Measurements from ENCODE around the gene ACOX2.
"Not testable (repeated sequence)": the region's sequence is repeated elsewhere in the genome, so short reads cannot be mapped to it uniquely, and the experiment has no call there.

The ACOX2 gene

GRCh38 chr3:58534592-58535494 lies 2.1 kb downstream of the ACOX2 start:
- no peak for DNase-seq (ENCODE audit: low read depth)

- peak; percentile 82 for DNase-seq (ENCODE audit: low read depth)
Measured at GRCh38 chr3:58532794-58533220, 4.2 kb downstream of the ACOX2 start.

- DNase-seq (ENCODE audit: low read depth) = no peak
Measured at GRCh38 chr3:58531956-58532355, 5.0 kb downstream of the ACOX2 start.

- DNase-seq (ENCODE audit: low read depth) = no peak
Measured at GRCh38 chr3:58531555-58531954, 5.4 kb downstream of the ACOX2 start.

- DNase-seq (ENCODE audit: low read depth) = no peak
Measured at GRCh38 chr3:58530354-58530865, 6.6 kb downstream of the ACOX2 start.

GRCh38 chr3:58529516-58530353 lies 7.3 kb downstream of the ACOX2 start:
- no peak for DNase-seq (ENCODE audit: low read depth)

GRCh38 chr3:58528629-58529028 lies 8.4 kb downstream of the ACOX2 start:
- no peak for DNase-seq (ENCODE audit: low read depth)

GRCh38 chr3:58527440-58527839 lies 9.6 kb downstream of the ACOX2 start:
- not testable (repeated sequence) for DNase-seq (ENCODE audit: low read depth)

- no peak for DNase-seq (ENCODE audit: low read depth)
Measured at GRCh38 chr3:58526515-58526957, 10.5 kb downstream of the ACOX2 start.

- DNase-seq (ENCODE audit: low read depth) = no peak
Measured at GRCh38 chr3:58524326-58524888, 12.6 kb downstream of the ACOX2 start.

- DNase-seq (ENCODE audit: low read depth) = no peak
Measured at GRCh38 chr3:58522759-58523425, 14.1 kb downstream of the ACOX2 start.

GRCh38 chr3:58521917-58522631 lies 14.9 kb downstream of the ACOX2 start:
- DNase-seq (ENCODE audit: low read depth) = no peak

- DNase-seq (ENCODE audit: low read depth) = no peak
Measured at GRCh38 chr3:58521336-58521670, 15.7 kb downstream of the ACOX2 start.

GRCh38 chr3:58520403-58521335 lies 16.3 kb downstream of the ACOX2 start:
- no peak for DNase-seq (ENCODE audit: low read depth)

- no peak for DNase-seq (ENCODE audit: low read depth)
Measured at GRCh38 chr3:58519668-58520402, 17.2 kb downstream of the ACOX2 start.

GRCh38 chr3:58518291-58518789 lies 18.6 kb downstream of the ACOX2 start:
- DNase-seq (ENCODE audit: low read depth) = no peak

- DNase-seq (ENCODE audit: low read depth) = no peak
Measured at GRCh38 chr3:58514405-58514804, 22.6 kb downstream of the ACOX2 start.

- no peak for DNase-seq (ENCODE audit: low read depth)
Measured at GRCh38 chr3:58508437-58508836, 28.6 kb downstream of the ACOX2 start.

All from stimulated activated CD4-positive, alpha-beta T cell treated with anti-CD3 and anti-CD28 coated beads, Interleukin-2, amount 100 ng/mL, for 4 hours (primary cell).